Liver (tissue), 9 donors: Measurements from ENCODE around the gene SLIT3. TPM values are rescaled to one million over a fixed set of nuclear protein-coding genes. Genes with fewer than 3 reads are reported as not detected.

ENCODE experiments used
- DNase-seq: peaks from one replicate; pipeline ENCODE4 v3.0.0-alpha.2; 2017; ENCODE audit warnings: low spot score
- H3K27ac ChIP-seq, 2 donors: one replicate each; pipeline ENCODE4 v1.7.0; 2013; ENCODE audit warnings: inconsistent platforms in 2 of 2, low read length in 2 of 2, control low read depth in 1 of 2, low read depth in 1 of 2, mild to moderate bottlenecking in 1 of 2
- H3K27me3 ChIP-seq, 4 donors: one replicate each; pipeline versions ENCODE4 v1.6.1 to v1.7.0; 2013; ENCODE audit warnings: low read length in 3 of 4, inconsistent platforms in 1 of 4, mild to moderate bottlenecking in 1 of 4, moderate library complexity in 1 of 4; ENCODE audit not compliant: control insufficient read depth in 4 of 4, insufficient read depth in 4 of 4
- H3K36me3 ChIP-seq, 4 donors: one replicate each; pipeline versions ENCODE4 v1.6.1 to v1.7.0; 2013; ENCODE audit warnings: low read length in 3 of 4, mild to moderate bottlenecking in 3 of 4, low read depth in 1 of 4, moderate library complexity in 1 of 4; ENCODE audit not compliant: control insufficient read depth in 4 of 4, insufficient read depth in 3 of 4
- H3K4me1 ChIP-seq, 4 donors: one replicate each; pipeline versions ENCODE4 v1.6.1 to v1.7.0; 2013; ENCODE audit warnings: low read length in 3 of 4, mild to moderate bottlenecking in 3 of 4, moderate library complexity in 1 of 4; ENCODE audit not compliant: control insufficient read depth in 4 of 4, insufficient read depth in 4 of 4
- H3K4me3 ChIP-seq, 3 donors: one replicate each; pipeline versions ENCODE4 v1.6.1 to v1.7.0; 2013; ENCODE audit warnings: low read length in 3 of 3, control low read depth in 1 of 3, low read depth in 1 of 3, mild to moderate bottlenecking in 1 of 3
- H3K9ac ChIP-seq, 2 donors: one replicate each; pipeline ENCODE4 v1.7.0; 2013; ENCODE audit warnings: low read length in 2 of 2, mild to moderate bottlenecking in 2 of 2, moderate library complexity in 2 of 2, control low read depth in 1 of 2, low read depth in 1 of 2
- H3K9me3 ChIP-seq, 4 donors: one replicate each; pipeline versions ENCODE4 v1.6.1 to v1.7.0; 2013; ENCODE audit warnings: low read length in 3 of 4; ENCODE audit not compliant: control insufficient read depth in 4 of 4
- EGR1 ChIP-seq, 2 donors: IDR thresholded peaks; 2 replicates each; pipeline ENCODE4 v1.6.1; 2016 to 2018; ENCODE audit warnings: antibody characterized with exemption in 2 of 2, low read depth in 2 of 2
- FOXA1 ChIP-seq: IDR thresholded peaks from 2 replicates; pipeline ENCODE4 v1.6.1; 2016; ENCODE audit warnings: antibody characterized with exemption
- FOXA2 ChIP-seq: IDR thresholded peaks from 2 replicates; pipeline ENCODE4 v1.6.1; 2016; ENCODE audit warnings: antibody characterized with exemption
- GABPA ChIP-seq, 2 donors: IDR thresholded peaks in 1 of 2; conservative IDR thresholded peaks in 1 of 2; 2 replicates each; pipeline ENCODE4 v1.6.1; 2016; ENCODE audit warnings: antibody characterized with exemption in 2 of 2, mild to moderate bottlenecking in 1 of 2, moderate library complexity in 1 of 2
- HNF4G ChIP-seq: IDR thresholded peaks from 2 replicates; pipeline ENCODE4 v1.6.1; 2016; ENCODE audit warnings: antibody characterized with exemption
- JUND ChIP-seq, 2 donors: IDR thresholded peaks; 2 replicates each; pipeline ENCODE4 v1.6.1; 2016; ENCODE audit warnings: antibody characterized with exemption in 2 of 2
- NR2F2 ChIP-seq: IDR thresholded peaks from 2 replicates; pipeline ENCODE4 v1.6.1; 2016; ENCODE audit warnings: antibody characterized with exemption
- RAD21 ChIP-seq, 2 donors: IDR thresholded peaks; 2 replicates each; pipeline ENCODE4 v1.6.1; 2016; ENCODE audit warnings: antibody characterized with exemption in 2 of 2, mild to moderate bottlenecking in 2 of 2
- RXRA ChIP-seq, 2 donors: IDR thresholded peaks; 2 replicates each; pipeline ENCODE4 v1.6.1; 2017 to 2018; ENCODE audit warnings: antibody characterized with exemption in 2 of 2, mild to moderate bottlenecking in 1 of 2
- SP1 ChIP-seq: IDR thresholded peaks from 2 replicates; pipeline ENCODE4 v1.6.1; 2018; ENCODE audit warnings: antibody characterized with exemption, mild to moderate bottlenecking
- TAF1 ChIP-seq: conservative IDR thresholded peaks from 2 replicates; pipeline ENCODE4 v1.6.1; 2016; ENCODE audit warnings: antibody characterized with exemption, mild to moderate bottlenecking
- YY1 ChIP-seq: IDR thresholded peaks from 2 replicates; pipeline ENCODE4 v1.6.1; 2016; ENCODE audit warnings: antibody characterized with exemption, mild to moderate bottlenecking
- WGBS: extraction: QIAGEN DNeasy Blood & Tissue Kit; methylation state at CpG from one replicate; pipeline ENCODE4 v1.1.7; 2013; 5-methylcytosine and 5-hydroxymethylcytosine counted together
- polyA plus RNA-seq, 2 donors: library from polyadenylated mRNA; stranded (reverse) in 1 of 2; unstranded in 1 of 2; fragments of 200-250 nt in 1 of 2; fragments of >200 nt in 1 of 2; fragmentation: Nextera tagmentation in 1 of 2; extraction: Ambion mirVana in 1 of 2; gene quantifications; one replicate each; pipeline versions ENCODE4 v1.2.1 to v1.2.3, GENCODE V29; 2013 to 2015
- total RNA-seq, 2 donors: library from RNA; depleted of rRNA; stranded (reverse); fragments of >200 nt; gene quantifications; one replicate each; pipeline ENCODE4 v1.2.3, GENCODE V29; 2014
- TF ChIP-seq, protein P1 (sequence below): IDR thresholded peaks from 2 replicates; pipeline ENCODE4 v1.6.1; 2016; ENCODE audit warnings: antibody characterized with exemption
- TF ChIP-seq, protein P2 (sequence below): IDR thresholded peaks from 2 replicates; pipeline ENCODE4 v1.6.1; 2016; ENCODE audit warnings: antibody characterized with exemption
- TF ChIP-seq, protein P3 (sequence below): fragments of 150-350 bp; IDR thresholded peaks from 2 replicates; pipeline ENCODE4 v1.5.1; 2017; ENCODE audit warnings: improper control_type of control experiment, low read depth, low read length; ENCODE audit not compliant: missing input control
- TF ChIP-seq, protein P4 (sequence below): IDR thresholded peaks from 2 replicates; pipeline ENCODE4 v1.6.1; 2016; ENCODE audit warnings: antibody characterized with exemption, mild to moderate bottlenecking
- TF ChIP-seq, protein P5 (sequence below): IDR thresholded peaks from 2 replicates; pipeline ENCODE4 v1.6.1; 2016; ENCODE audit warnings: antibody characterized with exemption
- donor health status: healthy.
- donor health status: healthy.
- donor health status: healthy.
- donor health status: healthy.
- donor health status: healthy.

The SLIT3 gene
- total and polyA plus RNA-seq, 4 donors = 0.61 to 1.3 (median 0.91) TPM

DNA sequence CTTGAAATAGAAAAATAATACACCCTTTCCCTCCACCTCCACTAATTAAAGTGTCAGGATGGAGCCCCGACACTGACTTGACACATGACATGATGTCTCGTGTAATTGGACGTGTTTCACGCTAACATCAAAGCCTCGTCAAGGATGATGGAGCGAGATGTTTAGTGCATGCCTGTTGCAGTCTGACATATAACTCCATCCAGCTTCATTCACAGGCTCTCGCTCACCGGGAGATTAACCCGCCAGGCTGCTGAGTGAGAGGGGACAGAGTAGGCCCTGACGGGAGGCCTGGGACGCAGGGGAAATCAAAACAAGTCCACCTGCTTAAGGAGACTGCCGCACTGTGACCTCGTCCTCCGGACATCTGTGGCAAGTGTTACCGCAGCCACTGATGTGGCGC lies 263.5 kb downstream of the SLIT3 start:
- H3K4me3 ChIP-seq = no peak overlapping the region
- peaks cover 0 to 3% (median 0%) of the 10 kb centered on the region in 4 donors for H3K9me3 ChIP-seq
- H3K36me3 ChIP-seq = no peaks in the 10 kb centered on the region
- TF ChIP-seq JUND (IDR thresholded peaks at IDR 0.05) (no peak), HNF4G (no peak), EGR1 (IDR thresholded peaks at IDR 0.05; ENCODE audit: low read depth in 2 of 2) (no peak), FOXA1 (no peak), FOXA2 (no peak), TAF1 (no peak), NR2F2 (no peak), RAD21 (IDR thresholded peaks at IDR 0.05) (no peak), RXRA (IDR thresholded peaks at IDR 0.05) (no peak), SP1 (no peak), YY1 (no peak), GABPA (IDR thresholded peaks at IDR 0.05 in 1 of 2, conservative IDR thresholded peaks at IDR 0.05 in 1 of 2) (no peak)
- TF ChIP-seq, protein P1, sequence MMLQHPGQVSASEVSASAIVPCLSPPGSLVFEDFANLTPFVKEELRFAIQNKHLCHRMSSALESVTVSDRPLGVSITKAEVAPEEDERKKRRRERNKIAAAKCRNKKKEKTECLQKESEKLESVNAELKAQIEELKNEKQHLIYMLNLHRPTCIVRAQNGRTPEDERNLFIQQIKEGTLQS = no peak
- TF ChIP-seq, protein P2, sequence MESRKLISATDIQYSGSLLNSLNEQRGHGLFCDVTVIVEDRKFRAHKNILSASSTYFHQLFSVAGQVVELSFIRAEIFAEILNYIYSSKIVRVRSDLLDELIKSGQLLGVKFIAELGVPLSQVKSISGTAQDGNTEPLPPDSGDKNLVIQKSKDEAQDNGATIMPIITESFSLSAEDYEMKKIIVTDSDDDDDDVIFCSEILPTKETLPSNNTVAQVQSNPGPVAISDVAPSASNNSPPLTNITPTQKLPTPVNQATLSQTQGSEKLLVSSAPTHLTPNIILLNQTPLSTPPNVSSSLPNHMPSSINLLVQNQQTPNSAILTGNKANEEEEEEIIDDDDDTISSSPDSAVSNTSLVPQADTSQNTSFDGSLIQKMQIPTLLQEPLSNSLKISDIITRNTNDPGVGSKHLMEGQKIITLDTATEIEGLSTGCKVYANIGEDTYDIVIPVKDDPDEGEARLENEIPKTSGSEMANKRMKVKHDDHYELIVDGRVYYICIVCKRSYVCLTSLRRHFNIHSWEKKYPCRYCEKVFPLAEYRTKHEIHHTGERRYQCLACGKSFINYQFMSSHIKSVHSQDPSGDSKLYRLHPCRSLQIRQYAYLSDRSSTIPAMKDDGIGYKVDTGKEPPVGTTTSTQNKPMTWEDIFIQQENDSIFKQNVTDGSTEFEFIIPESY = no peak
- TF ChIP-seq, protein P3, sequence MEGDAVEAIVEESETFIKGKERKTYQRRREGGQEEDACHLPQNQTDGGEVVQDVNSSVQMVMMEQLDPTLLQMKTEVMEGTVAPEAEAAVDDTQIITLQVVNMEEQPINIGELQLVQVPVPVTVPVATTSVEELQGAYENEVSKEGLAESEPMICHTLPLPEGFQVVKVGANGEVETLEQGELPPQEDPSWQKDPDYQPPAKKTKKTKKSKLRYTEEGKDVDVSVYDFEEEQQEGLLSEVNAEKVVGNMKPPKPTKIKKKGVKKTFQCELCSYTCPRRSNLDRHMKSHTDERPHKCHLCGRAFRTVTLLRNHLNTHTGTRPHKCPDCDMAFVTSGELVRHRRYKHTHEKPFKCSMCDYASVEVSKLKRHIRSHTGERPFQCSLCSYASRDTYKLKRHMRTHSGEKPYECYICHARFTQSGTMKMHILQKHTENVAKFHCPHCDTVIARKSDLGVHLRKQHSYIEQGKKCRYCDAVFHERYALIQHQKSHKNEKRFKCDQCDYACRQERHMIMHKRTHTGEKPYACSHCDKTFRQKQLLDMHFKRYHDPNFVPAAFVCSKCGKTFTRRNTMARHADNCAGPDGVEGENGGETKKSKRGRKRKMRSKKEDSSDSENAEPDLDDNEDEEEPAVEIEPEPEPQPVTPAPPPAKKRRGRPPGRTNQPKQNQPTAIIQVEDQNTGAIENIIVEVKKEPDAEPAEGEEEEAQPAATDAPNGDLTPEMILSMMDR = no peak
- TF ChIP-seq, protein P4, sequence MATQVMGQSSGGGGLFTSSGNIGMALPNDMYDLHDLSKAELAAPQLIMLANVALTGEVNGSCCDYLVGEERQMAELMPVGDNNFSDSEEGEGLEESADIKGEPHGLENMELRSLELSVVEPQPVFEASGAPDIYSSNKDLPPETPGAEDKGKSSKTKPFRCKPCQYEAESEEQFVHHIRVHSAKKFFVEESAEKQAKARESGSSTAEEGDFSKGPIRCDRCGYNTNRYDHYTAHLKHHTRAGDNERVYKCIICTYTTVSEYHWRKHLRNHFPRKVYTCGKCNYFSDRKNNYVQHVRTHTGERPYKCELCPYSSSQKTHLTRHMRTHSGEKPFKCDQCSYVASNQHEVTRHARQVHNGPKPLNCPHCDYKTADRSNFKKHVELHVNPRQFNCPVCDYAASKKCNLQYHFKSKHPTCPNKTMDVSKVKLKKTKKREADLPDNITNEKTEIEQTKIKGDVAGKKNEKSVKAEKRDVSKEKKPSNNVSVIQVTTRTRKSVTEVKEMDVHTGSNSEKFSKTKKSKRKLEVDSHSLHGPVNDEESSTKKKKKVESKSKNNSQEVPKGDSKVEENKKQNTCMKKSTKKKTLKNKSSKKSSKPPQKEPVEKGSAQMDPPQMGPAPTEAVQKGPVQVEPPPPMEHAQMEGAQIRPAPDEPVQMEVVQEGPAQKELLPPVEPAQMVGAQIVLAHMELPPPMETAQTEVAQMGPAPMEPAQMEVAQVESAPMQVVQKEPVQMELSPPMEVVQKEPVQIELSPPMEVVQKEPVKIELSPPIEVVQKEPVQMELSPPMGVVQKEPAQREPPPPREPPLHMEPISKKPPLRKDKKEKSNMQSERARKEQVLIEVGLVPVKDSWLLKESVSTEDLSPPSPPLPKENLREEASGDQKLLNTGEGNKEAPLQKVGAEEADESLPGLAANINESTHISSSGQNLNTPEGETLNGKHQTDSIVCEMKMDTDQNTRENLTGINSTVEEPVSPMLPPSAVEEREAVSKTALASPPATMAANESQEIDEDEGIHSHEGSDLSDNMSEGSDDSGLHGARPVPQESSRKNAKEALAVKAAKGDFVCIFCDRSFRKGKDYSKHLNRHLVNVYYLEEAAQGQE = no peak
- TF ChIP-seq, protein P5, sequence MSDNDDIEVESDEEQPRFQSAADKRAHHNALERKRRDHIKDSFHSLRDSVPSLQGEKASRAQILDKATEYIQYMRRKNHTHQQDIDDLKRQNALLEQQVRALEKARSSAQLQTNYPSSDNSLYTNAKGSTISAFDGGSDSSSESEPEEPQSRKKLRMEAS = no peak
- peaks cover 0 to 6% (median 0%) of the 10 kb centered on the region in 4 donors for H3K27me3 ChIP-seq
- 83% methylated on average over 16 of the region's 16 CpGs for WGBS
- H3K9ac ChIP-seq = no peak overlapping the region
- H3K4me1 ChIP-seq = no peaks in the 10 kb centered on the region
- H3K27ac ChIP-seq = no peak overlapping the region
- DNase-seq = no peak
